Astrocyte (in vitro differentiated cells and primary cell): ENCODE data around the gene KDM3B.

Source experiments
- CTCF ChIP-seq: IDR thresholded peaks from 2 replicates; pipeline ENCODE4 v1.5.1; 2011; ENCODE audit warnings: low read depth, mild to moderate bottlenecking, inconsistent platforms, low read length, moderate library complexity; ENCODE audit not compliant: insufficient read depth
- EZH2 ChIP-seq: IDR thresholded peaks from 2 replicates; pipeline ENCODE4 v1.6.1; 2012; ENCODE audit warnings: mild to moderate bottlenecking, low read length, inconsistent platforms; ENCODE audit not compliant: insufficient read depth

- TF ChIP-seq CTCF (no peak), EZH2 (no peak)
Measured at GRCh38 chr5:138461343-138462125, 109.0 kb downstream of the KDM3B start.
